GM12878 (cell line): ENCODE measurements around the gene ASCC1. TPM values are rescaled to one million over a fixed set of nuclear protein-coding genes. Genes with fewer than 3 reads are reported as not detected.

Source experiments
- BCLAF1 ChIP-seq: fragments of 450-650 bp; IDR thresholded peaks from 2 replicates; pipeline ENCODE4 v1.6.1; 2017; ENCODE audit warnings: antibody characterized with exemption, mild to moderate bottlenecking, moderate library complexity
- BHLHE40 ChIP-seq, 2 experiments: fragments of 450-650 bp in 1 of 2; IDR thresholded peaks; 2 replicates each; pipeline ENCODE4 v1.6.1; 2011 to 2017; ENCODE audit warnings: low read depth in 2 of 2, borderline replicate concordance in 1 of 2, improper control_type of control experiment in 1 of 2, low read length in 1 of 2, mild to moderate bottlenecking in 1 of 2
- CREM ChIP-seq: IDR thresholded peaks from 2 replicates; pipeline ENCODE4 v1.6.1; 2014; ENCODE audit warnings: antibody characterized with exemption, low read depth
- EZH2 ChIP-seq: IDR thresholded peaks from 2 replicates; pipeline ENCODE4 v1.6.1; 2012; ENCODE audit warnings: low read depth, mild to moderate bottlenecking, control low read depth, inconsistent platforms, low read length, borderline replicate concordance; ENCODE audit not compliant: control insufficient read depth
- GATAD2B ChIP-seq: fragments of 450-650 bp; conservative IDR thresholded peaks from 2 replicates; pipeline ENCODE4 v1.6.1; 2017; ENCODE audit warnings: low read depth, mild to moderate bottlenecking, moderate library complexity
- HCFC1 ChIP-seq: fragments of 150-350 bp; IDR thresholded peaks from 2 replicates; pipeline ENCODE4 v1.6.1; 2014; ENCODE audit warnings: low read length
- HDAC6 ChIP-seq: fragments of 200-600 bp; sonication (generic); IDR thresholded peaks from one replicate; pipeline ENCODE4 v1.8.0; 2017; ENCODE audit warnings: antibody characterized with exemption; ENCODE audit not compliant: unreplicated experiment
- IRF4 ChIP-seq: IDR thresholded peaks from 2 replicates; pipeline ENCODE4 v1.6.1; 2011; ENCODE audit warnings: low read depth, low read length
- JUNB ChIP-seq: IDR thresholded peaks from 2 replicates; pipeline ENCODE4 v1.6.1; 2016; ENCODE audit warnings: antibody characterized with exemption, mild to moderate bottlenecking
- MAX ChIP-seq: IDR thresholded peaks from 2 replicates; pipeline ENCODE4 v1.6.1; 2012; ENCODE audit warnings: low read depth, low read length, improper control_type of control experiment
- MTA2 ChIP-seq: fragments of 450-650 bp; IDR thresholded peaks from 2 replicates; pipeline ENCODE4 v1.6.1; 2016; ENCODE audit warnings: low read depth, mild to moderate bottlenecking, moderate library complexity
- MTA3 ChIP-seq: IDR thresholded peaks from 2 replicates; pipeline ENCODE4 v1.6.1; 2012; ENCODE audit warnings: low read length, inconsistent platforms, borderline replicate concordance
- NR2C1 ChIP-seq: fragments of 450-650 bp; IDR thresholded peaks from 2 replicates; pipeline ENCODE4 v1.6.1; 2017; ENCODE audit warnings: antibody characterized with exemption, mild to moderate bottlenecking, moderate library complexity
- NR2F1 ChIP-seq: fragments of 450-650 bp; conservative IDR thresholded peaks from 2 replicates; pipeline ENCODE4 v1.6.1; 2017; ENCODE audit warnings: mild to moderate bottlenecking
- SPI1 ChIP-seq: IDR thresholded peaks from 2 replicates; pipeline ENCODE4 v1.6.1; 2011; ENCODE audit warnings: low read depth, mild to moderate bottlenecking, low read length, moderate library complexity, borderline replicate concordance; ENCODE audit not compliant: insufficient read depth
- SUZ12 ChIP-seq: fragments of 200-600 bp; sonication (generic); IDR thresholded peaks from one replicate; pipeline ENCODE4 v1.6.1; 2018; ENCODE audit warnings: antibody characterized with exemption, mild to moderate bottlenecking; ENCODE audit not compliant: unreplicated experiment
- TBL1XR1 ChIP-seq: IDR thresholded peaks from 2 replicates; pipeline ENCODE4 v1.6.1; 2012; ENCODE audit warnings: low read depth, low read length, improper control_type of control experiment
- USF1 ChIP-seq: IDR thresholded peaks from 2 replicates; pipeline ENCODE4 v1.6.1; 2011; ENCODE audit warnings: borderline replicate concordance, low read depth, mild to moderate bottlenecking, moderate library complexity, mixed read lengths, low read length; ENCODE audit not compliant: insufficient read depth; ENCODE audit errors: extremely low read length
- ZNF24 ChIP-seq: fragments of 450-650 bp; IDR thresholded peaks from 2 replicates; pipeline ENCODE4 v1.6.1; 2017; ENCODE audit warnings: antibody characterized with exemption, mild to moderate bottlenecking
- ZNF687 ChIP-seq: fragments of 450-650 bp; IDR thresholded peaks from 2 replicates; pipeline ENCODE4 v1.6.1; 2017; ENCODE audit warnings: mild to moderate bottlenecking, moderate library complexity
- polyA plus RNA-seq, 11 experiments: library from polyadenylated mRNA; depleted of rRNA in 4 of 11; unstranded in 6 of 11; stranded (reverse) in 5 of 11; fragments of >200 nt; fragmentation: Nextera tagmentation in 4 of 11; fragmentation: Illumina TruSeq in 1 of 11; extraction: Ambion mirVana in 4 of 11; extraction: Trizol in 1 of 11; gene quantifications; 1 replicate in 1 of 11; 2 replicates in 10 of 11; pipeline versions ENCODE4 v1.2.1 to v1.2.3, GENCODE V29; 2011 to 2016; ENCODE audit warnings: inconsistent platforms in 2 of 11, missing spikeins in 2 of 11, low read depth in 1 of 11
- total RNA-seq, 4 experiments: library from RNA; depleted of rRNA in 3 of 4; stranded (reverse); fragments of >200 nt in 3 of 4; fragmentation: Illumina TruSeq in 1 of 4; extraction: Trizol in 1 of 4; gene quantifications; 2 replicates each; pipeline versions ENCODE4 v1.2.1 to v1.2.3, GENCODE V29; 2013 to 2021

Gene ASCC1
- total and polyA plus RNA-seq, 10 of the 15 experiments (the other 5 are each of a cell fraction or from before 2014, with no cell fraction given): 23.3 to 80.6 (median 42.8) TPM

GRCh38 chr10:72218325-72218724 is 2.2 kb upstream of the ASCC1 start (continued):
- peak; percentile 89 for TF ChIP-seq ZNF687
- no peak for TF ChIP-seq ZNF24
- TF ChIP-seq GATAD2B: no peak; the same call in 1 of the 2 replicates
- no peak for TF ChIP-seq USF1
- no peak for TF ChIP-seq IRF4
- TF ChIP-seq TBL1XR1: no peak
- TF ChIP-seq SPI1: peak; percentile 24; the same call in 1 of the 2 replicates
- TF ChIP-seq NR2C1: no peak
- no peak for TF ChIP-seq EZH2
- no peak for TF ChIP-seq MTA2
- TF ChIP-seq HDAC6: no peak
- TF ChIP-seq BHLHE40 (IDR thresholded peaks at IDR 0.05; ENCODE audit: borderline replicate concordance in 1 of 2, low read depth in 2 of 2, low read length in 1 of 2): no peak
- no peak for TF ChIP-seq MTA3
- 0 out of 2 replicates have a peak, but pooled peaks have one; percentile 39 for TF ChIP-seq JUNB
- TF ChIP-seq CREM: peak; percentile 30; the same call in 1 of the 2 replicates
- no peak for TF ChIP-seq BCLAF1
- TF ChIP-seq MAX: no peak
- TF ChIP-seq SUZ12: no peak
- TF ChIP-seq NR2F1: peak; percentile 69
- no peak for TF ChIP-seq HCFC1
